HEK293 (cell line): Measurements from ENCODE around the gene MVK.
A peak's percentile ranks its signal among the peaks of the same experiment; 100 is the strongest.

Experiments used
- CTCF ChIA-PET: fragments of 350-600 bp; formaldehyde crosslinking; extraction: SDS; loops from one replicate; lab custom pipeline; 2021; ENCODE audit warnings: antibody characterized with exemption; lab: Yijun Ruan, JAX
- POLR2A ChIA-PET: fragments of 300-600 bp; formaldehyde crosslinking; extraction: SDS; loops from one replicate; lab custom pipeline; 2020; ENCODE audit warnings: antibody characterized with exemption, inconsistent platforms; lab: Yijun Ruan, JAX
- H3K27ac ChIP-seq: fragments of 200-500 bp; sonication (Bioruptor generic); 2 replicates; pipeline ENCODE4 v1.5.1; 2014; ENCODE audit warnings: low read depth, low read length, control low read depth, inconsistent platforms; ENCODE audit errors: extremely low read depth
- H3K36me3 ChIP-seq, 2 experiments: fragments of 200-500 bp in 1 of 2; sonication (Bioruptor generic) in 1 of 2; 1 replicate in 1 of 2; 2 replicates in 1 of 2; pipeline ENCODE4 v1.5.1; 2014 to 2017; ENCODE audit warnings: inconsistent platforms in 2 of 2, low read length in 2 of 2; ENCODE audit not compliant: control insufficient read depth in 2 of 2, insufficient read depth in 1 of 2
- H3K4me1 ChIP-seq: fragments of 200-500 bp; sonication (Bioruptor generic); 2 replicates; pipeline ENCODE4 v1.5.1; 2014; ENCODE audit warnings: mild to moderate bottlenecking, low read length, inconsistent platforms; ENCODE audit not compliant: control insufficient read depth, insufficient read depth
- H3K4me3 ChIP-seq: 2 replicates; pipeline ENCODE4 v1.5.1; 2011; ENCODE audit warnings: low read depth, mild to moderate bottlenecking, control low read depth, low read length, moderate library complexity
- H3K9me3 ChIP-seq: fragments of 200-500 bp; sonication (Bioruptor generic); 2 replicates; pipeline ENCODE4 v1.5.1; 2014; ENCODE audit warnings: low read depth, low read length, inconsistent platforms; ENCODE audit not compliant: control insufficient read depth, insufficient read depth
- BCL6B ChIP-seq: fragments of 450-650 bp; formaldehyde crosslinking; IDR thresholded peaks from 2 replicates; pipeline ENCODE4 v1.5.1; 2017; ENCODE audit warnings: missing biosample characterization, missing genetic modification characterization
- MYNN ChIP-seq: fragments of 450-650 bp; formaldehyde crosslinking; IDR thresholded peaks from 2 replicates; pipeline ENCODE4 v1.5.1; 2016; ENCODE audit warnings: missing biosample characterization, missing genetic modification characterization, borderline replicate concordance
- SALL2 ChIP-seq: fragments of 450-650 bp; formaldehyde crosslinking; IDR thresholded peaks from 2 replicates; pipeline ENCODE4 v1.5.0; 2017; ENCODE audit warnings: missing biosample characterization, mild to moderate bottlenecking, missing genetic modification characterization, borderline replicate concordance
- SCRT2 ChIP-seq: fragments of 450-650 bp; formaldehyde crosslinking; IDR thresholded peaks from 2 replicates; pipeline ENCODE4 v1.5.1; 2016; ENCODE audit warnings: missing biosample characterization, missing genetic modification characterization
- SP2 ChIP-seq: fragments of 450-650 bp; formaldehyde crosslinking; IDR thresholded peaks from 2 replicates; pipeline ENCODE4 v1.5.1; 2016; ENCODE audit warnings: missing biosample characterization, missing genetic modification characterization
- TSHZ1 ChIP-seq: fragments of 450-650 bp; formaldehyde crosslinking; IDR thresholded peaks from 2 replicates; pipeline ENCODE4 v1.5.1; 2016; ENCODE audit warnings: missing biosample characterization, missing genetic modification characterization, borderline replicate concordance
- YY2 ChIP-seq: fragments of 450-650 bp; formaldehyde crosslinking; IDR thresholded peaks from 2 replicates; pipeline ENCODE4 v1.5.1; 2016; ENCODE audit warnings: missing biosample characterization, missing genetic modification characterization
- ZBTB48 ChIP-seq: fragments of 450-650 bp; formaldehyde crosslinking; IDR thresholded peaks from 2 replicates; pipeline ENCODE4 v1.5.1; 2016; ENCODE audit warnings: missing biosample characterization, missing genetic modification characterization
- ZNF10 ChIP-seq: fragments of 450-650 bp; formaldehyde crosslinking; IDR thresholded peaks from 2 replicates; pipeline ENCODE4 v1.5.1; 2017; ENCODE audit warnings: missing biosample characterization, missing genetic modification characterization
- ZNF112 ChIP-seq: fragments of 450-650 bp; formaldehyde crosslinking; IDR thresholded peaks from 2 replicates; pipeline ENCODE4 v1.5.0; 2017; ENCODE audit warnings: missing biosample characterization, missing genetic modification characterization
- ZNF114 ChIP-seq: fragments of 450-650 bp; formaldehyde crosslinking; IDR thresholded peaks from 2 replicates; pipeline ENCODE4 v1.5.0; 2017; ENCODE audit warnings: missing biosample characterization, missing genetic modification characterization
- ZNF121 ChIP-seq: fragments of 450-650 bp; formaldehyde crosslinking; IDR thresholded peaks from 2 replicates; pipeline ENCODE4 v1.5.1; 2016; ENCODE audit warnings: missing biosample characterization, missing genetic modification characterization
- ZNF133 ChIP-seq: fragments of 450-650 bp; formaldehyde crosslinking; IDR thresholded peaks from 2 replicates; pipeline ENCODE4 v1.5.1; 2016; ENCODE audit warnings: missing biosample characterization, missing genetic modification characterization
- ZNF146 ChIP-seq: fragments of 450-650 bp; formaldehyde crosslinking; IDR thresholded peaks from 2 replicates; pipeline ENCODE4 v1.5.1; 2016; ENCODE audit warnings: missing biosample characterization, missing genetic modification characterization
- ZNF148 ChIP-seq: fragments of 450-650 bp; formaldehyde crosslinking; IDR thresholded peaks from 2 replicates; pipeline ENCODE4 v1.5.0; 2017; ENCODE audit warnings: missing biosample characterization, missing genetic modification characterization, borderline replicate concordance
- ZNF155 ChIP-seq: fragments of 450-650 bp; formaldehyde crosslinking; IDR thresholded peaks from 2 replicates; pipeline ENCODE4 v1.5.1; 2016; ENCODE audit warnings: missing biosample characterization, missing genetic modification characterization
- ZNF157 ChIP-seq: fragments of 450-650 bp; formaldehyde crosslinking; IDR thresholded peaks from 2 replicates; pipeline ENCODE4 v1.5.1; 2016; ENCODE audit warnings: missing biosample characterization, missing genetic modification characterization
- ZNF202 ChIP-seq: fragments of 450-650 bp; formaldehyde crosslinking; IDR thresholded peaks from 2 replicates; pipeline ENCODE4 v1.5.1; 2016; ENCODE audit warnings: missing biosample characterization, missing genetic modification characterization, borderline replicate concordance
- ZNF214 ChIP-seq: fragments of 450-650 bp; formaldehyde crosslinking; IDR thresholded peaks from 2 replicates; pipeline ENCODE4 v1.5.1; 2017; ENCODE audit warnings: missing biosample characterization, mild to moderate bottlenecking, missing genetic modification characterization, borderline replicate concordance
- ZNF239 ChIP-seq: fragments of 450-650 bp; formaldehyde crosslinking; IDR thresholded peaks from 2 replicates; pipeline ENCODE4 v1.5.1; 2016; ENCODE audit warnings: missing biosample characterization, missing genetic modification characterization
- ZNF354C ChIP-seq: fragments of 450-650 bp; formaldehyde crosslinking; IDR thresholded peaks from 2 replicates; pipeline ENCODE4 v1.5.1; 2016; ENCODE audit warnings: missing biosample characterization, missing genetic modification characterization, low read depth, borderline replicate concordance
- ZNF513 ChIP-seq: fragments of 450-650 bp; IDR thresholded peaks from 2 replicates; pipeline ENCODE4 v1.5.1; 2018; ENCODE audit warnings: missing biosample characterization, missing genetic modification characterization
- ZNF560 ChIP-seq: fragments of 450-650 bp; formaldehyde crosslinking; IDR thresholded peaks from 2 replicates; pipeline ENCODE4 v1.5.1; 2017; ENCODE audit warnings: missing biosample characterization, missing genetic modification characterization, borderline replicate concordance
- ZNF580 ChIP-seq: fragments of 450-650 bp; formaldehyde crosslinking; IDR thresholded peaks from 2 replicates; pipeline ENCODE4 v1.5.1; 2016; ENCODE audit warnings: missing biosample characterization, missing genetic modification characterization
- ZNF585B ChIP-seq: fragments of 450-650 bp; formaldehyde crosslinking; IDR thresholded peaks from 2 replicates; pipeline ENCODE4 v1.5.1; 2016; ENCODE audit warnings: missing biosample characterization, missing genetic modification characterization
- ZNF658 ChIP-seq: fragments of 450-650 bp; formaldehyde crosslinking; IDR thresholded peaks from 2 replicates; pipeline ENCODE4; 2016; ENCODE audit warnings: missing biosample characterization, missing genetic modification characterization
- ZNF785 ChIP-seq: fragments of 450-650 bp; formaldehyde crosslinking; IDR thresholded peaks from 2 replicates; pipeline ENCODE4 v1.5.1; 2016; ENCODE audit warnings: missing biosample characterization, missing genetic modification characterization
- ZNF837 ChIP-seq: fragments of 450-650 bp; formaldehyde crosslinking; IDR thresholded peaks from 2 replicates; pipeline ENCODE4 v1.5.1; 2016; ENCODE audit warnings: missing biosample characterization, missing genetic modification characterization

MVK gene

GRCh38 chr12:109635717-109636116 is 62.1 kb downstream of the MVK start:
- no peaks in the 10 kb centered on the region for H3K4me1 ChIP-seq
- H3K4me3 ChIP-seq = no peak overlapping the region
- CTCF ChIA-PET = no interaction called here
- H3K9me3 ChIP-seq = no peaks in the 10 kb centered on the region
- no peak overlapping the region for H3K27ac ChIP-seq
- POLR2A ChIA-PET = no interaction called here
- H3K36me3 ChIP-seq = no peaks in the 10 kb centered on the region
- TF ChIP-seq ZNF202 = no peak
- TF ChIP-seq ZNF513 (tag by site-specific recombination) = peak; percentile 61
- no peak for TF ChIP-seq SCRT2 (tag by site-specific recombination)
- TF ChIP-seq ZNF239 (tag by site-specific recombination) = 0 out of 2 replicates have a peak, but pooled peaks have one; percentile 50
- 0 out of 2 replicates have a peak, but pooled peaks have one; percentile 62 for TF ChIP-seq ZNF155 (tag by site-specific recombination)
- 0 out of 2 replicates have a peak, but pooled peaks have one; percentile 67 for TF ChIP-seq SALL2 (tag by site-specific recombination)
- no peak for TF ChIP-seq ZNF214
- no peak for TF ChIP-seq TSHZ1
- peak; percentile 26; the same call in 1 of the 2 replicates for TF ChIP-seq MYNN
- TF ChIP-seq ZNF585B (tag by site-specific recombination) = no peak
- TF ChIP-seq ZNF560 (tag by site-specific recombination) = peak; percentile 22; the same call in 1 of the 2 replicates
- TF ChIP-seq BCL6B = peak; percentile 50; the same call in 1 of the 2 replicates
- no peak for TF ChIP-seq SP2 (tag by site-specific recombination)
- TF ChIP-seq ZBTB48 (tag by site-specific recombination) = peak; percentile 36; the same call in 1 of the 2 replicates
- TF ChIP-seq ZNF580 = peak; percentile 58; the same call in 1 of the 2 replicates
- TF ChIP-seq ZNF157 (tag by site-specific recombination) = 0 out of 2 replicates have a peak, but pooled peaks have one; percentile 20
- TF ChIP-seq ZNF148 = peak; percentile 67; the same call in 1 of the 2 replicates
- no peak for TF ChIP-seq ZNF354C
- no peak for TF ChIP-seq ZNF837
- peak; percentile 47; the same call in 1 of the 2 replicates for TF ChIP-seq ZNF133
- no peak for TF ChIP-seq ZNF10 (tag by site-specific recombination)
- no peak for TF ChIP-seq ZNF121 (tag by site-specific recombination)
- peak; percentile 50; the same call in 1 of the 2 replicates for TF ChIP-seq YY2 (tag by site-specific recombination)
- 0 out of 2 replicates have a peak, but pooled peaks have one; percentile 7 for TF ChIP-seq ZNF146 (tag by site-specific recombination)
- peak; percentile 78; the same call in 1 of the 2 replicates for TF ChIP-seq ZNF785 (tag by site-specific recombination)
- TF ChIP-seq ZNF658 (tag by site-specific recombination) = peak; percentile 68; the same call in 1 of the 2 replicates
- 0 out of 2 replicates have a peak, but pooled peaks have one; percentile 13 for TF ChIP-seq ZNF114
- no peak for TF ChIP-seq ZNF112 (tag by site-specific recombination)
